GM23248 (cell line): ENCODE data around the gene PLCL2.

Experiments used
- EZH2 ChIP-seq: fragments of 200-600 bp; sonication (generic); IDR thresholded peaks from 2 replicates; pipeline ENCODE4 v1.6.1; 2018; ENCODE audit warnings: antibody characterized with exemption, mild to moderate bottlenecking; ENCODE audit not compliant: insufficient read depth, poor library complexity, severe bottlenecking
- EZH2phosphoT487 ChIP-seq: fragments of 200-600 bp; sonication (generic); IDR thresholded peaks from 2 replicates; pipeline ENCODE4 v1.6.1; 2018; ENCODE audit warnings: antibody characterized with exemption, moderate library complexity, mild to moderate bottlenecking, low read depth; ENCODE audit not compliant: insufficient read depth

DNA sequence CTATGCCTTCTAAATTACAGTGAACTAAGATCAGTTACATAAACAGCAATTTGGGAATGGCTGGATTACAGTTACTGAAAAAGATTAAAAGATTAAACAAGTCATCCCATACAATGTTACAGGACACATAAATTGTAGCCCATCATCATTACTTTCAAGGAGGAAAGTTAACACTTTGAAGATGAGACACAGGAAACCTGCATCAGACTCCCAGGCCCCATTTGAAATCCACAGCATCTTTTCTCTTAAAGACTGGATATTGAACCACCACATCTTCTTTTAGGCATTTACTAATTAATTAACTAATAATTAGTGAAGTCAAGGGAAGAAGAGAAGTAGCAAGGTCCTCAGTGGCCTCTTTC, 170.2 kb downstream of the PLCL2 start:
- TF ChIP-seq EZH2 (no peak), EZH2phosphoT487 (no peak)
